Suppressor macrophage treated with lipopolysaccharide for 4 hours (primary cell): Measurements from ENCODE around the gene KIF16B.

Source experiments
- DNase-seq: peaks from one replicate; pipeline ENCODE4 v3.0.0-alpha.2; 2020

Gene KIF16B

GRCh38 chr20:16349523-16350260 lies 223.6 kb downstream of the KIF16B start:
- DNase-seq: no peak

- DNase-seq: no peak
These were observed 226.3 kb downstream of the KIF16B start for GRCh38 chr20:16346956-16347355.

- no peak for DNase-seq
These were observed 235.5 kb downstream of the KIF16B start for GRCh38 chr20:16337707-16338106.

DNA sequence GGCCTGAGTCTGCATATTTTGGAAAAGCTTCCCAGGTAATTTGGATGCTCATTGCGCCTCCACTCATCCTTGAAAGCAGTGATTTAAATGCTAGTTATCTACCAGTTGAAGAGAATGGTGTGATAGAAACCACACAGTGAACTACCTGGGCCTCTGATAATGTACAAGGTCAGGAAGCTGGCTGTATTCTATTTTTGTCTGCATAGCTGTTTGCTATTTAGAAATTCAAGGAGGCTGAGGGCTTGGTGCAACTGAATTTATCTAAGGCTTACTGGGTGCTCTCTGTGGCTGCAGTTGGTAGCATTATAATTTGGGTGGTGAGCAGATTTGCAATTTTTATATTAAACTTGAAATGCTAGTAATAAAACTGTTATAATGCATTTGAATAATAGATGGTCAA lies 245.6 kb downstream of the KIF16B start:
- no peak for DNase-seq

GRCh38 chr20:16321291-16321690 lies 252.0 kb downstream of the KIF16B start:
- peak; percentile 62 for DNase-seq

- peak; percentile 63 for DNase-seq
These were observed 255.5 kb downstream of the KIF16B start for GRCh38 chr20:16317445-16318362.

DNA sequence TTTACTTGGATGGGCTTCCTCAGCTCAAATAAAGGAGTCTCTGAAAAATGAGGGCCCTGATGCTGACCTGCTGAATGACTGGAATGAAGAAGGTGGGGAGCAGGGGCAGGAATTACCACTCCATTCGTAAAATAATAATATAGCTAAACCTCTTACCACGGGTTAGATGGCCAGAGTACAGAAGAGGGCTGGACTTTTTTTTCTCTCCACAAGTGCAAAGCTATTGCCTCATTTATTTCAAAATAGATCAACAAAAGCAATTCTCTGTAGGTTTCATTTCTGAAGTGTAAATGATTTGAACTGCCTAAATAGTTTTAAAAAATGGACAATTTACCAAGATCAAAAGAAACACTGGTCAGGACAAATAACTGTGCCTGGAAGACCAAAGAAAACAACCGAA lies 256.7 kb downstream of the KIF16B start:
- no peak for DNase-seq

DNA sequence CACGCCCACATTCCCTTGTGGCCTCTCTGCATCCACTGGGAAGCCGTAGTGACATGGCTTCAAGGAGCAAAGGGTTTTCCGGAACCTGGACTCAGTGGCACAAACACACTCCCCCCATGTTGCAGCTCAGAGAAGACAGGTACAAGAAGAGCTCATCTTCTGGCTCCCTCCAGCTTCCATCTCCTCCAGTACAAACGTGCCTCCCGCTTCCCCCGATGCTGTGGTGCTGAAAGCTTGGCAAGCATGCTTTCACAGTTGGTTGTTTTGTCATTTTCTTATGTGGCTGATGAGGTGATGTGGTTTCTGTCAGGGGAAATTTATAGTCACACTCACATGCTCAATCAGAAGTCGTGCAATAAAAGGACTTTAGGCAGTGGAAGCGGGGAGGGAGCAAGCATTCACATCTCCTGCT lies 258.5 kb downstream of the KIF16B start:
- no peak for DNase-seq

DNA sequence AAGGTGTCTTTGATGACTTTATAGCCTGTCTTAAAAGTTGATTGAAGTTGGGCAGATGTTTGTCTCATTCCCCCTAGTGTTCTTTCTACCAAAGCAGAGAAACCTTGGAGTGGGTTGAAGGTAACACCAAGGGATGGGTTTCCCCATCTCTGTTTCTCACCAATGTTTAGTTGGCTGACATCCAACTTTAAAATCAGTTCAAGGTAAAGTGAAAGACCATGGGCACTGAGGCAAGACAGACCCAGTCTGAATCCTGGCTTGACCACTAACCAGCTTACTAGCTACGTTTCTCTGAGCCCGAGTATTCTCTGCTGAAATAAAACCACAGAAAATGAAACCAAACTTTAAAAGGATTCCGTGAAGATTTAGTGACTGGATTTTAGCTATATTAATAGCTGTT lies 258.9 kb downstream of the KIF16B start:
- DNase-seq: no peak

GRCh38 chr20:16313917-16314316 lies 259.3 kb downstream of the KIF16B start:
- DNase-seq: no peak

DNA sequence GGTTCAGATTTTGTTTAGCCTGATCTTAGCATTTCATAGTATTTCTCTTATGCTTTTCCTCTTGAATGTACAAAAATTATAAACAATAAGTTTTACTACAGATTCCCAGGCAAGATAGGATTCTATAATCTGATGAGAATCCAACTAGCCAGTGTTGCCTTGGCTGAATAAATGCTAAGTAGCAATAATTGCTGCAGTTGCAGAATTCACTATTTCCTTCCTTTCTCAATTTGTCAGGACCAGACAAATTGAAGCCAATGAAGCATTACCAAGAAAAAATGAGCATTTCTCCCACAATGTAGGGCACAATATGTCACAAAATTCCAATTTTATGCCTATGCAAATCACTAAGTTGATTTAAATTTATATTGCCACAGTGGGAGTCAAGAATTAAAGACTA lies 260.2 kb downstream of the KIF16B start:
- DNase-seq: no peak

- no peak for DNase-seq
These were observed 261.5 kb downstream of the KIF16B start for GRCh38 chr20:16311756-16312155.

DNA sequence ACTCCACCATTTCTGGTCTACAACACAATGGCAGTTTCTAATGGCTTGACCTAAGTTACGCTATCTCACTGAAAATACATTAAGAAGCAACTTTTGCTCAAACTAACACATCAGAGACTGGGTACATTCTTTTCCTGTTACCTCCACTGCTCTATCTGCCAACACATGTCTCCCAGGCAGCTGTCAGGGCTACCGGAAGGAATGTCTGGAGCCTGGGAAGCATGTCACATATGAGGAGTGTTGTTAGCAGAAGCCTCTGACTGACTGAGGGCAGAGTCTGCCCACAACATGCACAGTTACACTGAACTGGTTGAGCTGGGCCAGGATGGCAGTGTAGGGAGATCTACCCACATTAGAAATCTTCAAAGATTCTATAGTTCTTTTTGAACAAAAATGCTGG lies 264.5 kb downstream of the KIF16B start:
- DNase-seq: no peak

DNA sequence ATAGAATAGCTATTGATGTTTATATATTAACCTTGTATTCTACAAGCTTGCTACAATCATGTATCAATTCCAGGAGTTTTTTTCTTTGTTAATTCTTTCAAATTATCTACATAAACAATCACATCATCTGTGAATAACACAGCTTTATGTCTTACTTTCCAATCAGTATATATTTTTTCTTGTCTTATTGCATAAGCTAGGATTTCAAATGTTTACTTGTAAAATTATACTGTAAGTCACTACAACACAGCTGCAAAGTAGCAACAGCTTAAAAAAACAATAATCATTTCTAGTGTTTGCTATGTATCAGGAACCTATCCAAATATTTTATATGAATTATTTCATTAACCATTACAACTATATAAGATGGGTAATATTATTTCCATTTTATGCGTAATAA lies 270.4 kb downstream of the KIF16B start:
- no peak for DNase-seq

DNA sequence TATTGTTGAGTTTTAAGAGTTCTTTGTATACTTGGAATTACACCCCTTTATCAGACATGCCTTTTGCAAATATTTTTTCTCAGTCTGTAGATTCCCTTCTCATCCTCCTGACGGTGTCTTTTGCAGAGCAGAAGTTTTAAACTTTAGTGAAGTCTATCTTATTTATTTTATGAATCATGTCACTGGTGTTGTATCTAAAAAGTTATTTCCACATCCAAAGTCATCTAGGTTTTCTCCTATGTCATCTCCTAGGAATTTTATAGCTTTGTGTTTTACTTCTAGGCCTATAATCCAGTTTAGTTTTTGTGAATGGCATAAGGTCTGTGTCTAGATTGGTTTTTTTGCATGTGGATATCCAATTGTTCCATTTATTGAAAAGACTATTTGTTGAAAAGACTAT lies 271.3 kb downstream of the KIF16B start:
- DNase-seq: no peak

DNA sequence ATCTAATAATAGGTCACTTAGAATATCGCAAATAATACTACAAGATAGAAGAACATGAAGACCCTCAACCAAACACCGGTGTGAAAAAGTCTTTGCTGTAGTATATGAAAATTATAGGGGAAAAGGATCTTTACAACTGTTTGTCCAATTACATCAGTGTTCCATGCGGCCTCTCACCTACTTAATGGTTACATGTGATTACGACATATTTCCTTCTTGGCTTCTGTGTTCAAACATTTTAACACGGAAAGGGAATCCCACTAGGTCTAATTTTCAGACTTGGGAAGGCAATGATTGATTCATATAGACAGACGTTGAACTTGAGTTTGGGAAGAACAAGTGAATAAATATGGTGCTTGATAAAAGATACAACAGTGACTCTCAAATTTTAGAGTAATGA lies 273.4 kb downstream of the KIF16B start:
- DNase-seq: no peak

DNA sequence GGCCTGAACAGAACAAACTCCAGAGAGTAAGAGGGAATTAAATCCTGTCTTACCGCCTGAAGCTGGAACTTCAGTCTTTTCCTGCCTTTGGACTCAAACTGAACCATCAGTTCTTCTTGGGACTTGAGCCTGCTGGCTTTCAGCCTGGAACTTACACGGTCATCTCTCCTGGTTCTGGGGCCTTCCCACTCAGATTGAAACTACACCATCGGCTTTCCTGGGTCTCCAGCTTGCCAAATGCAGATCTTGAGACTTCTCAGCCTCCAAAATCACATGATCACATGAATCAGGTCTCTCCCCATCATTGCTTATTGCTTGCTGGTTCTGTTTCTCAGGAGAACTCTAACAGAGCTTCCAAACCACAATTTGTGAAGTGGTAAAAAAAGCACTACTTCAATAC lies 276.3 kb downstream of the KIF16B start:
- no peak for DNase-seq

DNA sequence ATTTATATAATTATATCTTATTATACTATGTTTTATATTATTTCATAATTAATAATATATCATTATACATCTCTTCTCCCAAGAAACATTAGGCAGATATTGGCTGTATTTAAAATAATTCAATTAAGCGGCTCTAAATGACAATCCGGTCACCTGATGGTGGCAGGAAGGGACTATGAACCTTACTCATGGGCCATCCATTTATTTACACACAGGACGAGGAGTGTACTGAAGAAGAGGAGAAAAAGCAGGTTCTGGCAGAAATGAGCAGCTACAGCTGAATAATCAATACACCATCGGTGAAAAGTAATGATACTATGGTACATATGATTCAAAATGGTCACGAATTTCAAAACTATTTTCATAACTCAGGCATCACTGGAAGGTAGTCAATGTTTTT lies 277.7 kb downstream of the KIF16B start:
- no peak for DNase-seq

- DNase-seq: no peak
These were observed 279.7 kb downstream of the KIF16B start for GRCh38 chr20:16293590-16293989.

- DNase-seq: peak; percentile 63
These were observed 280.9 kb downstream of the KIF16B start for GRCh38 chr20:16292226-16292880.

- no peak for DNase-seq
These were observed 282.9 kb downstream of the KIF16B start for GRCh38 chr20:16290358-16290757.

GRCh38 chr20:16287776-16288175 lies 285.5 kb downstream of the KIF16B start:
- no peak for DNase-seq

DNA sequence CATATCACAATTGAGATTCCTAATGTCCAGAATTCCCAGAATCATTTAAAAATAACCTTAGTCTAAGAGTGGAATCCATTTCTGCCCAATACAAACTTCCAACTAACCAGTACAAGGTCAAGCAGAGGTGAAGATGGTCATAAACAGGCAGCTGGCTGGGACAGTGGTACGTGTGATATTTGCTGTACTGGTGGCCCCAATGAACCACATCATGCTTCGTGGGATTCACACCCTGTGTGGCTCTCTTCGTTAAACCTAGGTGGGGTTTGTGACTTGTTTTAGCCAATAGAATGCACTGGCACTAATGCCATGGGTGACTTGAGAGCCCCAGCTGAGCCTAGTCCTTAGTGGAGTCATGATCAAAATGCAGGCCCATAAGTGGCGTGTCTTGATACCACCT lies 286.6 kb downstream of the KIF16B start:
- DNase-seq: no peak
